Erythroblast (primary cell): ENCODE measurements around the gene UBR1.
A peak's percentile ranks its signal among the peaks of the same experiment; 100 is the strongest.

Experiments
- DNase-seq, 2 experiments: peaks; one replicate each; lab custom pipeline; 2025; lab: John Stamatoyannopoulos, UW
- GATA1 ChIP-seq: IDR thresholded peaks from 2 replicates; pipeline ENCODE4 v1.6.1; 2011; ENCODE audit warnings: low read depth, mild to moderate bottlenecking, control low read depth, low read length, moderate library complexity
- POLR2A ChIP-seq: IDR thresholded peaks from 2 replicates; pipeline ENCODE4 v1.6.1; 2011; ENCODE audit warnings: mild to moderate bottlenecking, low read length

The UBR1 gene

GRCh38 chr15:43127752-43128151 lies 21.9 kb upstream of the UBR1 start:
- no peak for TF ChIP-seq GATA1
- TF ChIP-seq POLR2A = no peak
- DNase-seq = no peak

GRCh38 chr15:43126356-43126755 lies 20.5 kb upstream of the UBR1 start:
- TF ChIP-seq POLR2A (no peak), GATA1 (no peak)
- DNase-seq = no peak

- TF ChIP-seq GATA1 = no peak
- TF ChIP-seq POLR2A = no peak
- no peak for DNase-seq
These were observed 19.3 kb upstream of the UBR1 start for GRCh38 chr15:43125100-43125661.

- DNase-seq = no peak
- TF ChIP-seq POLR2A = no peak
- TF ChIP-seq GATA1 = no peak
These were observed 16.0 kb upstream of the UBR1 start for GRCh38 chr15:43121863-43122262.

GRCh38 chr15:43118829-43119228 lies 13.0 kb upstream of the UBR1 start:
- no peak for TF ChIP-seq GATA1
- no peak for TF ChIP-seq POLR2A

GRCh38 chr15:43118286-43118685 lies 12.4 kb upstream of the UBR1 start:
- TF ChIP-seq POLR2A (no peak), GATA1 (no peak)
- no peak for DNase-seq

More at GRCh38 chr15:43118829-43119228, 13.0 kb upstream of the UBR1 start:
- no peak for DNase-seq

- no peak for TF ChIP-seq POLR2A
- no peak for TF ChIP-seq GATA1
- DNase-seq = no peak
These were observed 5.5 kb upstream of the UBR1 start for GRCh38 chr15:43111354-43111753.

- peak; percentile 18 to 43 for DNase-seq
- no peak for TF ChIP-seq GATA1
These were observed 1.9 kb upstream of the UBR1 start for GRCh38 chr15:43107751-43108150.

GRCh38 chr15:43106486-43106829 lies 620 bp upstream of the UBR1 start:
- TF ChIP-seq GATA1 (no peak), POLR2A (no peak)
- peak in 1 of 2 experiments; percentile 53 for DNase-seq

GRCh38 chr15:43105077-43105736 lies 631 bp downstream of the UBR1 start:
- peak; percentile 81 to 83 for DNase-seq
- no peak for TF ChIP-seq POLR2A
- no peak for TF ChIP-seq GATA1

GRCh38 chr15:43104426-43104825 lies 1.4 kb downstream of the UBR1 start:
- peak; percentile 15 to 32 for DNase-seq
- TF ChIP-seq POLR2A = no peak
- TF ChIP-seq GATA1 = no peak

- TF ChIP-seq POLR2A = no peak
- no peak for TF ChIP-seq GATA1
- no peak for DNase-seq
These were observed 1.9 kb downstream of the UBR1 start for GRCh38 chr15:43103907-43104306.

GRCh38 chr15:43102187-43102586 lies 3.7 kb downstream of the UBR1 start:
- no peak for DNase-seq
- TF ChIP-seq GATA1 (no peak), POLR2A (no peak)

- TF ChIP-seq GATA1 = no peak
- no peak for TF ChIP-seq POLR2A
These were observed 4.9 kb downstream of the UBR1 start for GRCh38 chr15:43100971-43101370.

More at GRCh38 chr15:43100971-43101370, 4.9 kb downstream of the UBR1 start:
- DNase-seq = no peak
